Measurements from ENCODE around the gene FCN2.

FCN2 gene

DNA sequence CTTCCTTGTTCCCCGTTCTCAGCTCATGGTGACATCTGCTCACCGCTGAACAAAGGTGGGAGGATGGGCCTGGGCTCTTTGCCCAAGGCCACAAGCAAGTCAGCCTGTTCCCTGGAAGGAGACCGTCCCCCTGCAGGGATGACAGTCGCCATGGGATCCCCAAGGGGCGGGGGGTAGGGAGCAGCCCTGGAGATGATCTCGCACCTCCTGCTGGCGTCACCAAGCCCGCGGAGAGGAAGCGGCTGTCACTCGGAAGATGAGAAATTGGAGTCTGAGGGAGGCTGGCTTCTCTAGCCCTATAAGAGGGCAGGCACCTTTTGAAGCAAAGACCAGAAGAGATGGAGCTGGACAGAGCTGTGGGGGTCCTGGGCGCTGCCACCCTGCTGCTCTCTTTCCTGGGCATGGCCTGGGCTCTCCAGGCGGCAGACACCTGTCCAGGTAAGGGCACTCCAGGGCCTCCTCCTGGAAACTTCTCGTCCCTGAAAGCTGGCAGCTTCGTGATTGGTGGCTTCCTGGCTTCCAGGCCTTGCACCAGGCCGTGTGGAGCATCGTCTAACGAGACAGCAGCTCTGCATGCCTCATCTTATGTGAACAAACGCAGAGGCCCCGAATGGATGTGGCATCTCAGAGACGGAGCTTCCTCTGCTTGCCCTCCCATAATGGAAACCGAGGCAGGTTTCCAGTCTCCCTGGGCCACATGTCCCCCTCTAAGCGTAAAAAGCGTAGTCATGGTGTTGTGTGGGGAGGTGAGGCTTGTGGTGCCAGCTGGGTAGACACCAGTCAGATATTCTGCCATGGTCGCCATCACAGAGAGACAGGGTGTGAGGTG lies at the start of gene FCN2:
FCN2 (plus strand) TSS at position 327 of the 829 bp plus-strand sequence; CDS start at position 339, 12 bp downstream.
- no peak for DNase-seq

DNA sequence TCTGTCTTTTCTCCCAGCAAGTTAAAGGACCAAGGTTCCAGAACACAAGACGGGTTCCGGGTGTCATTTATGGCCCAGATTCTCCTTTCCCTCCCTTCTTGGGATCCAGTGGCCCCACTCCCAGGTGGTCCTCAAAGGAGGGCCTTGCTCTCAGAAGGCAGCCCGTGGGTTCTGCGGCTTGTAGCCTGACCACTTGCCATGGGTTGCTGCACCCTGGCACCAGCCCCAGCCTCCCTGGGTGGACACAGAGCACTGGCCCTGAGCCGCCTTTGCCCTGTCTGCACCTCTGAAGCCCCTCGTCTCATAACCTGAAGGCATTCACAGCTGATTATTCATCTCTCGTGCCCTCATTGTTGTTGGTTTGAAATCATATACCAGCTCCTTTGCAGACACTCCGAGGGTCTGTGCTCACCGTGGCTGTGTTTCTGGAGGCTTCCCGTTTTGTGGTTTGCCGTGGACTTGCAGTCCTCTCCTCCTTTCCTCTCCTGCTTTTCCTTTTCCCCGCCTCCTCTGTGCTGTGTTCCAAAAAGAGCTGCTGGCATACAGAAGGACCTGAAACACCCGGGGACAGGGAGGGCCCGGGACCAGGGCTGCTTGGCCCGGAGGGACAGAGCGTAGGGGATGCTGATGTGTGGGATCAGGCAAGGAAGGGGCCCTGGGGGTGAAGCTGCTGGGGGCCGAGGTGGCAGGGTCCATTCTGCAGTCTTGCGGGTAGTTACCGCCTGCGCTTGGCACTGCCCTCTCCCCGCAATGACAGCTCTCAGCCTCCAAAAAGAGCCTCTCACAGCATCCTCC lies 49.5 kb upstream of the FCN2 start:
- no peak for DNase-seq

DNA sequence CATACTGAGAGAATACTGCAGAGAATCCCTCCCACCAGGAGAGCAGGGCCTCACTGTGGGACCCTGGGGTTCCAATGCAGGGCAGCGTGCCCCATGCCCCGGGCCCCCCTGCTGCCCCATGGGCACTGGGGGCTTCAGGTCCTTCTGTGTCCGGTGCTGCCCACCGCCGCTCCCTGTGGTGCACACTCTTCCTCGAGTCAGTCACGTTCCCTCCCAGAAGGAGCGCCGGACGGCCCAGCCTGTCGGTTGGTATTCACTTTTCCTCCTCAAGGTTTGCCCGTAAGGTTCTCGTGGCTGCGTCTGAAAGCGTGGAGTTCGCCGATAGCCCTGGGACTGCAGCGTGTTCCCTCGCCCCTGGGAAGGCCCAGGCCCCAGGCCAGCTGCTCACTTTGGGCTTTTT lies 48.1 kb upstream of the FCN2 start:
- no peak for DNase-seq

DNA sequence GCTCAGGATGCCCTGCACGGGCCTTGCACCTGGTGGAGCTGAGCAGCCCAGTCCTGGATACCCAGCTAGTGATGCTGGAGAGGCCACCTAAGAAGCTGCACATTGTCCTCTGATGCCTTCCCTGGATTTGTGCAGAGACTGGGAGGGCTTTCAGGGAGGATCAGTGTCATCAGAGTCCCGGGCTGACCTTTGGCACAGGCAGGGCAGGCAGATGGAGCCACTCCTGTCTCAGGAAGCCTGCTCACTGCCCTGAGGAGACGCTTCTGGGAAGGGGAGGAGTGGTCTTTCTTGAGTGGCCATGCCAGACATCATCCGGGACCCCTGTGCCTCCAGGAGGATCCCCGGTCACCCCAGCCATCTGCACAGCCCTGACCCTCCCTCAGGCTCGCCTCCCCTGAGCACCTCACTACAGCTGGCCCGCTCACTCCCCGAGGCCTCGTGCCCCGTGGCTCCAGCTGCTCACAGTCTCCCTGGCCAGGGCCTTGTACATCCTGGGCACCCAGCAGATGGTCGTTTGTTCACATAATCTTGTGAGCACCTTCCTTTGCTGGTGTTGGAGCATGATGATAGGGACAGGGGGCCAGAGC lies 47.2 kb upstream of the FCN2 start:
- no peak for DNase-seq

DNA sequence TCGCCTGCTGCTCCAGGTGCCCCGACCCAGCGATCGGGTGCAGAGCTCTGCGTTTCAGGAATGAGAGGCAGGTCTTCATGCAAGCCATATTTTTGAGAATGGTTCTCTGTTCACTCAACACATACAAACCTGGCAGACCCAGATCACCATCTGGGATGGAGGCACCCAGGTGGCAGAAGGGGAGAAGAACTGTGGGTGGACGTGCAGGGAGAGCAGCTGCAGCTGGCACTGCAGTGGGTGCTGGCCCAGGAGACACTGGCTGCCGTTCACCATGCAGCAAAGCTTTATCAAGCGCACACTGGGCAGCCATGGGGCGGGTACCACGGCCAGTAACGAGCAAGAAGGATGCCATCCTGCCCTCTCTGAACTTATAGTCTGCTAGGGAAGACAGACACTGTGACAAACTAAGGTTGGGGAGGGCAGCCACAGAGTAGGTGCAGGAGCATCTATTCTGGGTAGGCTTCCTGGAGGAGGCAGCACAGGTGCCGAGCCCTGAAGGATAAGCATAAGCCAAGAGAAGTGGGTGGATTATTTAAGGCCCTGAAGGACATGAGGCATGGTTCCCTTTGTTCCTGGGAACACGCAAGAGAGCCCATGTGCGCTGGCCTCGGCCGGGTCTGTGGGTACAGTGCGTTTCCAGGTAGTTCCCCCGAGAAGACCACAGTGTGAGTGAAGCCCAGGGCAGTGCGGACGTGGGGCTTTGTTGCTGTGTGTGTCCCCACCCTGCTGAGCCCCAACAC lies 46.2 kb upstream of the FCN2 start:
- DNase-seq, result no peak

DNA sequence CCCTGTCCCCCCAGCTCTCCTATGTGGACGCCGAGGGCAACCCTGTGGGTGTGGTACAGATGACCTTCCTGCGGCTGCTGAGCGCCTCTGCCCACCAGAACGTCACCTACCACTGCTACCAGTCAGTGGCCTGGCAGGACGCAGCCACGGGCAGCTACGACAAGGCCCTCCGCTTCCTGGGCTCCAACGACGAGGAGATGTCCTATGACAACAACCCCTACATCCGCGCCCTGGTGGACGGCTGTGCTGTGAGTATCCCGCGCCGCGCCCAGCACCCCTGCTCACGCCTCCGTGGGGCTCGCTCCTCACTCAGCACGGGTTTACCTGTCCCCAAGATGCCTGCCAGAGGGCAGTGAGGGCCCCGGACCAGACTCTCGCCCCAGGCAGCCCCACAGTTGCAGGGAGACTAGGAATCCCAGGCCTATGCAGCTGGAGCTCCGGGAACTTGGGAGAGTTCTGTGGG lies 45.6 kb upstream of the FCN2 start:
- DNase-seq, result no peak

DNA sequence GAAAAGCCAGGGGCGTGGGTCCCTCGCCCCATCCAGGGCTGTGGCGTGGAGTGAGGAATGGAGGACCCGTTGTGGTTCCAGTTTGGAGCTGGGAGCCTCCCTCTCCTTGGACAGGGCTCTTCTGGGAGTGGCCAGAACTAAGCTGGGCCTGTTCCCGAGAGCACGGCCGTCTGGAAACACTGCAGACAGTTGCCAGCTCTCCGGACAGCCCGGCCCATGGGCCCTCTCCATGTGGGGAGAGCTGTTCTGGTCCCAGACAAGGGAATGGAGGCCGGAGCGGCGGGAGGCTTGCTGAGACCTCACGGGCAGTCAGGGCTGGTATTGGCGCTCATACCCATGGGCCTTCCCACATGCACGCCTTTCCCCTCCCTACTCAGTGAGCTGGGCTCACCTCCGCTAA lies 45.2 kb upstream of the FCN2 start:
- no peak for DNase-seq

DNA sequence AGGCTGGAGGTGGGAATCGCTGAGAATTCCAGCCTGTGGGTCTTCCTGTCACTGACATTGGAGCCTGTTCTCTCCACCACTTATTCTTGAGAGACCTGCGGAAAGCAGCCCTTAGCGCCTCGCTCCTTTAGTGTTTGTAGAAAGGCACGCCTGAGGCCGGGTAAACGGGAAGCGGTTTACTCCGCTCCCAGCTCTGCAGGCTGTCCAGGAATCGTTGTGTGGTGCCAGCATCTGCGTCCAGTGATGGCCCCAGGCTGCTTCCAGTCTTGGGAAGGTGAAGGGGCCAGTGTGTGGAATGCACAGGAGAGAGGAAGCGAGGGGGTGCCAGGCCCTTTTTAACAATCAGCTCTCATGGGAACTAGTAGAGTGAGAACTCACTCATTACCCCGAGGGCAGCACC lies 44.6 kb upstream of the FCN2 start:
- DNase-seq, result no peak

DNA sequence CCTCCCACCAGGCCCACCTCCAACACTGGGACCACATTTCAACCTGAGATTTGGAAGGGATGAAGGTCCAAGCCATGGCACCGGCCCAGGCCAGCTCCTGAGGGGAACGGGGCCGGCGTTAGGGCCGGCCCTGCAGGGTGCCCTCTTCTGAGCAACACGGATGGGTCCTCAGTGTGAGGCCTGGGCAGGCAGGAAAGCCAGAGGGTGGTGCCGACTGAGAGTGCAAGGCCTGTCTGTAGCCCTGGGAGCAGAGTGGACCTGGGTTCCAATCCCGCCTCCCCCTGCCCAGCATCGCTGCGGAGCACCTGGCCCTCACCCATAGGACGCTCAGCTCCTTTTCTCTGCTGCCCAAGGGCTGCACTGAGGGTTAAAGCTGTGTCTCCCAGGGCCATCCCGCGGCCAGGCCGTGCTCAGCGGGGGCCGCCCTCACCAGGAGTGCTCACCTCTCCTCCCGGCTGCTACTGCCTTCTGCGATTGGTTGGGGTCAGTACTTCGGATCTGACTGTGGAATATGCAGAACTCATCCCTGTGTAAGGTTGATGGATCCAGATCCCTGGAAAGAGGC lies 44.1 kb upstream of the FCN2 start:
- no peak for DNase-seq

DNA sequence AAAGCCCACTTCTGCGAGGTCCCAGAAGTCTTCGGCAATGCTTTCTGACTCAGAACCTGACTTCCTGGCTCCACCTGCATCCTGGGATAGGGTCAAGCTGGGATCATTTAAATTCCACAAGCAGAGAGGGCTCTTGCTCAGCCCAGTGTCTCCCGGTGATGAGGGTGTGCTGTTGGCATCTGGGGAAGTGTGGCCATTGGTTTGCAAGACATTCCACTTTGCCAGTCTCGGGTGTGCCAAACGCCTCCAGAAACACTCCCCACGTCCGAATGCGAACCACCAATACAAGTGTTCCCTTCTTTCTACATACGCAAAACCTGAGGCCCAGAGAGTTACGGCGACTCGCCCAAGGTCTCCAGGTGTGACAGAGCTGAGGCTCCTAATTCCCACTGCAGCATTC lies 43.1 kb upstream of the FCN2 start:
- no peak for DNase-seq

DNA sequence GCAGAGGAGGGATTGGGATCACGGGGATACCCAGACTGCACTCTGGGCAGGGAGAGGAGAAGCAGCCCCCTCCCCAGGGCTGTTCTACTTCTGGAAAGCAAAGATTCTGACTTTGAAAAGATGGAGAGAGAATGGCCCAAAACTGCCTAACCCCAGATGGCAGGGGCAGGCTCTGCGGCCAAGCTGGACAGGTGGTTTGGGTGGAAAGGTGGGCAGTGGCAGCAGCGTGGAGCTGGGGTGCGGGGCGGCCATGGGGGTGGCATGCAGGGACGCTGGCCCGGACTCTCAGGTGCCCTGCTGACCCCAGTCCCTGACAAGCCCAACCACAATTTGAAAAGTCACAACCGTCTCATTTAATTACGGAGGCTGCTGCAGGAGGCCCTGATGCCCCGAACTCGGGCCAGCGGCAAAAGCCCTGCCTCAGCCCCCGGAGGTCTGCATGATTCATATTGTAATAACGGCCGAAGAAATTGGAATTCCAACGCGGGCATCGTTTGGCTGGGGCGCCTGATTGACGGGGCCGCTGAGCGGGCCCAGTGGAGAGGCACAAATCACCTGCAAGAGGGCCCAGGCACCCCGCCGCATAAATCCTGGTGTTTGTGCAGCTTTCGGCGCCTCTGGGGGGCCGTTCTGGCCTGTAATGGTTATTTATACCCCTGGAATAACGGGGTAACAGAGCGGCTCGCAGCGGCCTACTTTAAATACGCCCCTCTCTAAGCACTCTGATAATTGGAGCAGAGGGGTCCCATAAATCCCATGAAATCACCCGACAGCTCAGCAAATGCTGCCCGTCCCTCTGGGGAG lies 41.8 kb upstream of the FCN2 start:
- DNase-seq, result no peak

DNA sequence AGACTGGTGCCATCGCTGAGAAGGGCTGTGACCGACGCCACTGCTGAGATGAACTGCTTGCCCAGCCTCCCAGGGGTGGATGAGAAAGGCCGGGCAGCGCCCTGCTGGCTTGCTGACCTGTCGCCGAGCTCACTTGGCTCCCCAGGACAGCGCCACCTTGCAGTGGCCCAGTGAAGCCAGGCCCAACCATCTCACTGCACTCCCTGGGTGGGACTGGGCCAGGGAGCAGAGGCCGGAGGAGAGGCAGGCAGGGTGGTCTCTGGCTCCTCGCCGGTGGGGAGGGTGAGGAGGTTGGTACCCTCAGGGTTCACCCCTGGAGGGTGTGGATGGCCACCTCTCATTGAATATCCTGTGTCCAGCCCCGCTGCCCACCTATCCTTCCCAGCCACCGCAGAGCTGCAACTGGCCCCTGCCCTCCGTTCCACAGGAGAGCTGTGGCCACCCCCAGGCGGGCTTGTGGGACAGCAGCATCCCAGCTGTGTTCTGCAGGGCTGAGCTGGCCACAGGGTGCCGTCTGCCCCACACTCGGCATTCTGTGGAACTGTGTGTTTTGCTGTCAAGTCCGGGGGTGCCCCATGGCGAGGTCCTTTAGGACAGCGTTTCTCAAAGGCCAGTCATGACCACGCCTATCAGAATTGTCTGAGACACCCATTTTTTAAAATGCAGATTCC lies 41.0 kb upstream of the FCN2 start:
- no peak for DNase-seq

DNA sequence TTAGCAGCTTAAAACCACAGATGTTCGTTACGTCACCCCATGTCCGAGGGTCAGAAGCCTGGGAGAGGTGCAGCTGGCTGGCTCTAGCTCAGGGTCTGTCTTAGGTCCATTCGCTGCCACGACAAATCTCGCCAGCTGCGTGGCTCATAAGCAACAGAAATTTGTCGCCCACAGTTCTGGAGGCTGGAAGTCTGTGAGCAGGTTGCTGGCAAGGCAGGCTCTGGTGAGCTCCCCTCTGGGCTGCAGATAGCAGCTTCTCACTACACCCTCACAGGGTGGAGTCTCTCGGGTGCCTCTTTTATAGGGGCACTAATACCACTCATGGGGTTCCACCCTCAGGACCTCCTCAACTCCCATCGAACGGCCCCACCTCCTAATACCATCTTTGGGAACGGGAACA lies 40.1 kb upstream of the FCN2 start:
- DNase-seq, result no peak

DNA sequence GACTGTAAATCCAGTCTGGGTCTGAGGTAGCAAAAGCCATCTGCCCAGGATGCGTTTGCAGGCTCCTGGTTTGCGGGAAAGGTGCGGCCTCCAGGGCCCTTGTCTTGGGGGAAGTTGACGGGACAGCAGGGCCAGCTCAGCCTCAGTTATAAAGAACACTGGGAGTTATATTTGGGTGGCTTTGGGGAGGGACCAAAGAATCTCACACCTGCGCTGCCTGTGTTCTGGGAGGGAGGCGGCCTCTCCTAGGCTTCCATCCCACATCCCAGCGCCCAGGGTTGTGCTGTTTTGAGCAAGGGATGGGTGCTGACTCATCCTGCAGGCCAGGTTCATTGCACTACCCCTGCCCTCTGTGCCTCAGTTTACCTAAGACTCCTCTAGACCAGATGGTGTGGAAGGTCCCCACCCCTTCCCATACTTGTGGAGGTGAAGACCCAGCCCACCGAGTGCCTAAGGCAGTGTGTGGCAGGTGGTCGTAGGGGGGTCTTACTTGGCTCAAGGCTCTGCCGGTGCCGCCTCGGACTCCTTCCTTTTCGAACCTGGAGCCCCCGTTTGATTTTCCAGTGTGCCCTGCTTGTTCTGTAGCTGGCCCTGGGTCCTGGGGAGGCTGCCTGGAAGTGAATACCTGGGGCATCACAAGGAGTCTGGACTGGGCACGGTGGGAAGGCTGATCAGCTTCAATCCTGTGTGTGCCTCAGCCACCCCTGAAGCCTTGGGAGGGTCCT lies 39.3 kb upstream of the FCN2 start:
- no peak for DNase-seq

DNA sequence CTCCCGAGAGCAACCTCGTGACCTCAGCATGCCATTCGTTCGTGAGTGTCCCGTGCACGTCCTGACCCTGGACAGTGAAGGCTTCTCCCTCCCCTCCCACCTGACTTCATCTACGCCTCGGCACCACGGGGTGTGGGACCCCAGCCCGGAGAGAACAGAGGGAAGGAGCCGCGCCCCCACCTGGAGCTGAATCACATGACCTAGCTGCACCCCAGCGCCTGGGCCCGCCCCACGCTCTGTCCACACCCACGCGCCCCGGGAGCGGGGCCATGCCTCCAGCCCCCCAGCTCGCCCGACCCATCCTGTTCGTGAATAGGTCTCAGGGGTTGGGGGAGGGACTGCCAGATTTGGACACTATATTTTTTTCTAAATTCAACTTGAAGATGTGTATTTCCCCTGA lies 38.3 kb upstream of the FCN2 start:
- DNase-seq, result no peak

DNA sequence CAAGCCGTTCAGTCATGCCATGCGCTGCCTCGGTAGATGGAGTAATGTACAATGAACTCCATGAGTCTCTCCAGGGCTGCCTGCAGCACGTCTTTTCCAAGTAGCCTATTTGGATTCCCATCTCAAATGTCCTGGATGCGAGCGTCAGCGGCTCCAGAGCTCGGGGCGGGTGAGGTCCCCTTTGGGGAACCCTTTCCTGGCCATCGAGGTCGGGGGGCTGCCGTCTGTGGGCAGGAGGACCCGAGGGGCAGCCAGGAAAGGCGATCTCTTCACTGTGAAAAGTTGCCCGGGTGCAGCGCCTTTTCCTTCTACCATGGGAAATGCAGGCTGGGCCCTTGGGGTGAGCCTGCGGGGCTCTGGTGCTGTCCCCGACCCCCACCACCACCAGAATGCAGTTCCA lies 36.9 kb upstream of the FCN2 start:
- no peak for DNase-seq

DNA sequence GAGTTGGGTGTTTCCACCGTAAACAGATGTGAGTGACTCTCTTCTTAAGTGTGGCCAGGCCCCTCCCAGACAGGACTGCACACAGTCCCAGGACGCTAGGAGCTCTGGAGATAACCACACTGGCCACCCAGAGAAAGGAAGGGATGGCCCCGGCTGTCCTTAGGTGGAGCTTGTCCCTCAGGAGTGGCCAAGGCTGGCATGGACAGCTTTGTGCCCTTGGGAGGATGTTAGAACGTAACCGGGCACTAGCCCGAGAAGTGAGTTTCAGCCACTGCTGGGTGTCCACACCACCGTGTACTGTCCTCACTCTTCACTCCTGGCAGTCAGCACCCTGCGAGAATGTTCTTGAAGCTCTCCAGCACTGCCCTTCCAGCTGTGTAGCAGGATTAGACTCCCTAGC lies 35.8 kb upstream of the FCN2 start:
- DNase-seq, result no peak

DNA sequence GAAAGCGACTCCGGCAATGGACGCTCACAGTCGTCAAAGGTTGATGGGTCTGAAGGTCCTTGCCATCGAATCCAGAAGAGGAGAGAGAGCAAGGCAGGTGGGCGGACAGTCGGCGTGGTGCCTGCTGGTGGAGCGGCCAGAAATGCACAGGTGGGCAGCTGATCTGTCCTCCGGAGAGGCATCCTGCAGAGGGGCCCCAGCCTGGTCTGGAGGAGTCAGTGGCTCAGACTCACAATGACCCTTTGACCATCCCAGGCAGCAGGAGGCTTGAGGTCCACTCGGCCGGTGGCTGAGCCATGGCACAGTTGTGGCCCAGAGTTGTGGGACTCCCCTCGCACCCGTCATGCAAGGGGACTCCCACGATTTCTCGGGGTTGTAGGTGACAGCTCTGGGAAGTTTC lies 34.4 kb upstream of the FCN2 start:
- no peak for DNase-seq

DNA sequence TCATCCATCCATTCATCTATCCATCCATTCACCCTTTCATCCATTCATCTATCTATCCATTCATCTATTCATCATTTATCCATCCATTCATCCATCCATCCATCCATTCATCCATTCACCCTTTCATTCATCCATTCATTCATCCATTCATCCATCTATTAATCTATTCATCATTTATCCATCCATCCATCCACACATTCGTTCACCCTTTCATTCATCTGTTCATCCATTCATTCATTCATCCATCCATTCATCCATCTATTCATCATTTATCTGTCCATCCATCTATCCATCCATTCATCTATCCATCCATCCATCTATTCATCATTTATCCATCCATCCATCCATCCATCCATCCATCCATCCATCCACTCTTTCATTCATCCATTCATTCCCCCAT lies 33.9 kb upstream of the FCN2 start:
- no peak for DNase-seq

DNA sequence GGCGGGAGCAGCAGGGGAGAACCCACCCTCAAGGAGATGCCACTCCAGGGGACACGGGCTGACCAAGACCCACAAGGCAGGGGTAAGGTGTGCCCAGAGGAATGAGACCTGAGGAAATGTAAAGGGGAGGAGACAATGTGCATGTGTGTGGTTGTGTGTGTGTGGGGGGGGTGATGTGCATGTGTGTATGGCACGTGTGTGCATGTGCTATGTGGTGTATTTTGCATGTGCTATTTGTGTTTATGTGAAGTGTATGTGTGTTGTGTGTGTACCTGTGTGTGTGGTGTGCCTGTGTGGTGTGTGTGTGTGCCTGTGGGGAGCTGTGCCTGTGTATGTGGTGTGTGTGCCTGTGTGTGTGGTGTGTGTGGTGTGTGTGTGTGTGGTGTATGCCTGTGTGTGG lies 33.5 kb upstream of the FCN2 start:
- no peak for DNase-seq
